GM12874 (cell line): ENCODE measurements around the gene CD3D.

Experiments used
- TF ChIP-seq, protein P1 (sequence below): IDR thresholded peaks from 2 replicates; pipeline ENCODE4 v1.5.1; 2011; ENCODE audit warnings: low read depth, mild to moderate bottlenecking, control low read depth, low read length, moderate library complexity; ENCODE audit not compliant: insufficient read depth

CD3D gene

DNA sequence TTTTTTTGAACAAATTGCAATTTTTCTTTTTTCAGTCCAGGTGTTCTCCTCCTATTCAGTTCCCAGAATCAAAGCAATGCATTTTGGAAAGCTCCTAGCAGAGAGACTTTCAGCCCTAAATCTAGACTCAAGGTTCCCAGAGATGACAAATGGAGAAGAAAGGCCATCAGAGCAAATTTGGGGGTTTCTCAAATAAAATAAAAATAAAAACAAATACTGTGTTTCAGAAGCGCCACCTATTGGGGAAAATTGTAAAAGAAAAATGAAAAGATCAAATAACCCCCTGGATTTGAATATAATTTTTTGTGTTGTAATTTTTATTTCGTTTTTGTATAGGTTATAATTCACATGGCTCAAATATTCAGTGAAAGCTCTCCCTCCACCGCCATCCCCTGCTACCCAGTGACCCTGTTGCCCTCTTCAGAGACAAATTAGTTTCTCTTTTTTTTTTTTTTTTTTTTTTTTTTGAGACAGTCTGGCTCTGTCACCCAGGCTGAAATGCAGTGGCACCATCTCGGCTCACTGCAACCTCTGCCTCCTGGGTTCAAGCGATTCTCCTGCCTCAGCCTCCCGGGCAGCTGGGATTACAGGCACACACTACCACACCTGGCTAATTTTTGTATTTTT is 10.7 kb upstream of the CD3D start:
- TF ChIP-seq, protein P1, sequence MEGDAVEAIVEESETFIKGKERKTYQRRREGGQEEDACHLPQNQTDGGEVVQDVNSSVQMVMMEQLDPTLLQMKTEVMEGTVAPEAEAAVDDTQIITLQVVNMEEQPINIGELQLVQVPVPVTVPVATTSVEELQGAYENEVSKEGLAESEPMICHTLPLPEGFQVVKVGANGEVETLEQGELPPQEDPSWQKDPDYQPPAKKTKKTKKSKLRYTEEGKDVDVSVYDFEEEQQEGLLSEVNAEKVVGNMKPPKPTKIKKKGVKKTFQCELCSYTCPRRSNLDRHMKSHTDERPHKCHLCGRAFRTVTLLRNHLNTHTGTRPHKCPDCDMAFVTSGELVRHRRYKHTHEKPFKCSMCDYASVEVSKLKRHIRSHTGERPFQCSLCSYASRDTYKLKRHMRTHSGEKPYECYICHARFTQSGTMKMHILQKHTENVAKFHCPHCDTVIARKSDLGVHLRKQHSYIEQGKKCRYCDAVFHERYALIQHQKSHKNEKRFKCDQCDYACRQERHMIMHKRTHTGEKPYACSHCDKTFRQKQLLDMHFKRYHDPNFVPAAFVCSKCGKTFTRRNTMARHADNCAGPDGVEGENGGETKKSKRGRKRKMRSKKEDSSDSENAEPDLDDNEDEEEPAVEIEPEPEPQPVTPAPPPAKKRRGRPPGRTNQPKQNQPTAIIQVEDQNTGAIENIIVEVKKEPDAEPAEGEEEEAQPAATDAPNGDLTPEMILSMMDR: no peak

DNA sequence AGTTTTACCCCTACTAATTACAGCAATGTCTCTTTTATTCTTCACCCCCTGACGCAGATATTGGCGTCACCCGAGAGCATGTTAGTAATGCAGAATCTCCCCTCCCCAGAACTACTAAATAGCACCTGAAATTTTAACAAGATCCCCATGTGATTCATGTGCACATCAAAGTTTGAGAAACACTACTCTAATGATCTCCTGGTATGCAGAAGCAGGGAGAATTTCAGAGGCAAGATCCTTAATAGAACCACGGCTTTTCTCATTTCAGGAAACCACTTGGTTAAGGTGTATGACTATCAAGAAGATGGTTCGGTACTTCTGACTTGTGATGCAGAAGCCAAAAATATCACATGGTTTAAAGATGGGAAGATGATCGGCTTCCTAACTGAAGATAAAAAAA is 7.0 kb upstream of the CD3D start:
- TF ChIP-seq, protein P1: no peak

DNA sequence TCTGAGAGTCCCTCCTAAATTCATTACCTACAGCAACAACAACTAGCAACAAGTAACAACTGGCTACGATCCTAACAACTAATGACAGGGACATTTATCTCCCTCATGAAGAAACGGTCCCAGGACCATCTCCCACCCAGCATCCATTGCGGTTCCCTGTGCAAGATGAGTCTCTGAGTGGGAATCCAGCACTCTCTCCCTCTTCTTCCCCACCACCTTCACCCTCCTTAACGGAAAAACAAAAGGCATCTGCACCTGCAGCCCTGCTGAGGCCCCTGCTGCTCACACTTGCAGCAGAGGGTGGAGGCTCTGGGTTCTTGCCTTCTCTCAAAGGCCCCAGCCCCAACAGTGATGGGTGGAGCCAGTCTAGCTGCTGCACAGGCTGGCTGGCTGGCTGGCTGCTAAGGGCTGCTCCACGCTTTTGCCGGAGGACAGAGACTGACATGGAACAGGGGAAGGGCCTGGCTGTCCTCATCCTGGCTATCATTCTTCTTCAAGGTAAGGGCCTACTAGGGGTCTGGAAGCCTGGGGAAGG is 1.5 kb upstream of the CD3D start, which contains the start of gene CD3G:
CD3G (plus strand) TSS at position 364 of the 535 bp plus-strand sequence; CDS start at position 444, 80 bp downstream.
- TF ChIP-seq, protein P1: no peak

DNA sequence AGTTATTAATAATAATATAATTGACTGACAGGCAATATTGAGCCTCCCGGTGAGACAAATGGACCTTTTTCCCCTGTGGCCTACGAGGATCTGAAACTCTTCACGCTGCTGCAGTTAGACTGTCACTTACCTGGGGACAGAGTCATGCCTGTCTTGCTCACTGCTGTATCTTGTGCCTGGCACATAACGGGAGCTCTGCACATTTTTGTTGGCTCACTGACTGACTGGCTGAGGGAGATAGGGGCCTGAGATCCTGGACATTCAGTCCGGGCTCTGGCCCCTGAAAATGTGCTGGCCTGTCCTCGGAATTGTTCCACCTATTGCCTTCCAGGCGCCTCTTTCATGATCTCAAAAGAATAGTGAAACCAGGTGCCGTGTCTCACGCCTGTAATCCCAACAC is 743 bp upstream of the CD3D start:
- TF ChIP-seq, protein P1: no peak

DNA sequence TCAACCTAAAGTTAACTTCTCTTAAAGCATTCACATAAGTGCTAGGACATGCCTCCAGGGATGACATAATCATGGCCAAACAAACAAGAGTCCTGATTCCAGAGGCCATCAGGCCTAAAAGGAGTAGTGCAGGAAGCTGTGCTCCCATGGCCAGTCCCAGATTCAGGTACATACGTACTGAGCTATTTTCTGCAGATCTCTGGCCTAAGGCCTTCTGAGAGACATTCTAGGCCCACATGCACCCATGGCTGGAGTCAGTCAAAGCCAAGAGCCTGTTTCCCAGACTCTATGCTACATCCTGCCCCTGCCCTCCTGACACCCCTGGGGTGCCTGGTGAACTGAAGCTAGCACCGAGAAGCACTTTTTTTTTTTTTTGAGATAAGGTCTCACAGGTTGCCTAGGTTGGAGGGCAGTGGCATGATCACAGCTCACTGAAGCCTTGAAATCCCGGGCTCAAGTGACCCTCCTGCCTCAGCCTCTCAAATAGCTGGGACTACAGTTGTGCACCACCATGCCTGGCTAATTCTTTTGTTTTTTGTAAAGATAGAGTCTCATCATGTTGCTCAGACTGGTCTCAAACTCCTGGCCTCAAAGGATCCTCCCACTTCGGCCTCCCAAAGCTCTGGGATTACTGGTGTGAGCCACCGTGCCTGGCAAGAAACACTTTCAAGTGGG is 553 bp downstream of the CD3D start:
- TF ChIP-seq, protein P1: no peak

DNA sequence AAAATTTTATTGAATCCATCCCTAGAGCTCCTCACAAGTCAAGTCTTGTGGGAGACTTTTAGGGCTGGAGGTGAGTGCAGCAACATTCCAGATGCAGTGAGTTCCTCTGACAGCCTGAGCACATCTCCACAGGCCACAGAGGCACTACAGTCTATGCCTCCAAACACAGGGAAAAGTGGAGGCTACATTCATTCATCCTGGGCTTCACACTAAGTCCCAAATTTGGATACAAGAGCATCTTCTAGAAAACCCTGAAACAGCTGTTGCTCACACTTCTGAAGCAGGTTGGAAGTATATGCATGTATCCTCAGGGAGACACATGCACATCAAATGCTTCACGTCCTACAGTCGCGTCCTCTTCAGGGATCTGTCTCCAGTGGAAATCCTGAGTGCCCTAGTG is 1.2 kb downstream of the CD3D start:
- TF ChIP-seq, protein P1: no peak

DNA sequence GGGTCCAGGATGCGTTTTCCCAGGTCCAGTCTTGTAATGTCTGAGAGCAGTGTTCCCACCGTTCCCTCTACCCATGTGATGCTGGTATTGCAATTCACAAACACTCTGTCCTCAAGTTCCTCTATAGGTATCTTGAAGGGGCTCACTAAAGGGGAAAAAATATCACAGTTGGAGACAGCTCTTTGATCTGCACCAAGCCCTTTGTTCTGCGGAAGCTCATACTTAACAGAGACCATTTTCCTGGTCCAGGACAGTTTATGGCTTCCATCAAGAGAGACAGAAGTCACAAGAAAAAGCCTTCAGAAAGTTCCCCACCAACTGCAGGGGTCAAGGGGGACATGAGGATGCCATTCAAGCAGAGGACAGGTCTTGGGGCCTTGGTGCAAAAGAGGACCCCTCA is 2.1 kb downstream of the CD3D start:
- TF ChIP-seq, protein P1: no peak
